ENCODE measurements around the gene MYO16. TPM values are rescaled to one million over a fixed set of nuclear protein-coding genes. Genes with fewer than 3 reads are reported as not detected.

The MYO16 gene
- total RNA-seq, 1 experiment from 2014 or later: not detected

DNA sequence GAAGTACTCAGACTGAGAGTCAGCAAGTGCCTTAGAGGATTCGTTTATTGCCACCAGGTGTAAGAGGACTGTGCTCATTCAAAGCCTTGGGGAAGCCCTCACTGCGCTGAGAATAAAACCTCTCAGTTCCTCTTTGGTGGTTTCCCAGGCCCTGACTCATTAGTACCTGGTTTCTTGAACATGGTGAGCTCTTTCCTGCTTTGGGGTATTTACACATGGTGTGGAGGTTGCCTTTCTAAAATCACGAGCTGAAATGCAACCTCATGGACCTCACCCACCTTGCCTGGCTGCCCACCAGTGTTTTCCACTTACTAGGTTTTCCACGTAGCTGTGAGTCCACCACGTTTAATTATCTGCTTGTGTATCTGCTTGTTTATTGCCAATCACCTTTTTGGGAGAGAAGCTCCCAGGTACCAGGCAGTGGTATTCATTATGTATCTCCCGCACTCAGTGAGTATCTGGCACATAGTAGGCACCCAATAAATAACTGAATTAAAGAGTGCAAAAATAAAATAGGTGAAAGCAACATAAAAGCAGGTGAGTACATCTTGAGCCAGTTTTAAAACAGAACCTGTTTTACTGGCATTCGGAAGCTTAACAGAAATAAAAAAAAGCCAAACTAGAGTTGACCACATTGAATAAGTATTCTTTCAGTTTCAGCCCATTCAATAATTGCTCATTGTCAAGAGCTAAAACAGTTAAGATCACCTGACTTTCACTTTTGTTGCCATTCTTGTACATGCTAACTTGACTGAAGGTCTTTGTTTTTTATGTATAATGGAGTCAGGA, 533.0 kb downstream of the MYO16 start:
- Histone ChIP-seq H3K9me3 (replicated peaks) (no peaks in the 10 kb centered on the region), H3K36me3 (no peaks in the 10 kb centered on the region), H3K4me1 (no peaks in the 10 kb centered on the region), H3K4me3 (no peak overlapping the region), H3K27me3 (no peaks in the 10 kb centered on the region), H3K27ac (no peak overlapping the region)
- no peak for DNase-seq

DNA sequence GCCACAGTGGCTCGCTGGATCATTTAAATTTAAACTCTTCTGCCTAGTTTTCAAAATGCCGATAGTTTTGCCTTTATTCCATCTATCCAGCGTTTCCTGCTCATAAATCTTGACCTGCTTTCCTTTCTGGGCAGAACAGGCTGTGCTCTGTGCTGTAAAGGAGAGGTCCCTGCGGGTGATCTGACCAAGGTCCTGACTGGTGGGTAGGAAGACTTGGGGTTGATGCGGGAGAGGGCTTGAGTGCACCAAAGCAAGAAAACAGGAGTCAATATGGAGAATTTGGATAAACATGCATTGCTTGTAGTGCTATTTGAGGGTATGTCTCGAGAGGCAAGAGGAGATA, 533.6 kb downstream of the MYO16 start:
- H3K4me3 ChIP-seq: no peak overlapping the region
- H3K27me3 ChIP-seq: no peaks in the 10 kb centered on the region
- no peaks in the 10 kb centered on the region for H3K36me3 ChIP-seq
- no peak for DNase-seq
- no peak overlapping the region for H3K27ac ChIP-seq
- no peaks in the 10 kb centered on the region for H3K9me3 ChIP-seq (replicated peaks)
- no peaks in the 10 kb centered on the region for H3K4me1 ChIP-seq

- Histone ChIP-seq H3K27me3 (no peaks in the 10 kb centered on the region), H3K9me3 (replicated peaks) (no peaks in the 10 kb centered on the region), H3K4me1 (no peaks in the 10 kb centered on the region), H3K27ac (no peak overlapping the region), H3K4me3 (no peak overlapping the region), H3K36me3 (no peaks in the 10 kb centered on the region)
- DNase-seq: no peak
Observed at GRCh38 chr13:109165417-109165904, 536.0 kb downstream of the MYO16 start.

- no peaks in the 10 kb centered on the region for H3K36me3 ChIP-seq
- no peaks in the 10 kb centered on the region for H3K27me3 ChIP-seq
- H3K9me3 ChIP-seq (replicated peaks): no peaks in the 10 kb centered on the region
- H3K27ac ChIP-seq: no peak overlapping the region
- DNase-seq: no peak
- no peaks in the 10 kb centered on the region for H3K4me1 ChIP-seq
- H3K4me3 ChIP-seq: no peak overlapping the region
Observed at GRCh38 chr13:109166804-109167203, 537.4 kb downstream of the MYO16 start.

GRCh38 chr13:109172136-109172535, 542.7 kb downstream of the MYO16 start:
- Histone ChIP-seq H3K27me3 (no peaks in the 10 kb centered on the region), H3K27ac (no peak overlapping the region)
- DNase-seq: no peak

GRCh38 chr13:109175666-109176065, 546.3 kb downstream of the MYO16 start:
- no peak for DNase-seq
- Histone ChIP-seq H3K4me1 (no peaks in the 10 kb centered on the region), H3K9me3 (replicated peaks) (no peaks in the 10 kb centered on the region), H3K36me3 (no peaks in the 10 kb centered on the region), H3K27ac (no peak overlapping the region), H3K4me3 (no peak overlapping the region), H3K27me3 (no peaks in the 10 kb centered on the region)

More at GRCh38 chr13:109172136-109172535, 542.7 kb downstream of the MYO16 start:
- H3K4me3 ChIP-seq: no peak overlapping the region
- H3K36me3 ChIP-seq: no peaks in the 10 kb centered on the region
- H3K4me1 ChIP-seq: no peaks in the 10 kb centered on the region
- no peaks in the 10 kb centered on the region for H3K9me3 ChIP-seq (replicated peaks)

DNA sequence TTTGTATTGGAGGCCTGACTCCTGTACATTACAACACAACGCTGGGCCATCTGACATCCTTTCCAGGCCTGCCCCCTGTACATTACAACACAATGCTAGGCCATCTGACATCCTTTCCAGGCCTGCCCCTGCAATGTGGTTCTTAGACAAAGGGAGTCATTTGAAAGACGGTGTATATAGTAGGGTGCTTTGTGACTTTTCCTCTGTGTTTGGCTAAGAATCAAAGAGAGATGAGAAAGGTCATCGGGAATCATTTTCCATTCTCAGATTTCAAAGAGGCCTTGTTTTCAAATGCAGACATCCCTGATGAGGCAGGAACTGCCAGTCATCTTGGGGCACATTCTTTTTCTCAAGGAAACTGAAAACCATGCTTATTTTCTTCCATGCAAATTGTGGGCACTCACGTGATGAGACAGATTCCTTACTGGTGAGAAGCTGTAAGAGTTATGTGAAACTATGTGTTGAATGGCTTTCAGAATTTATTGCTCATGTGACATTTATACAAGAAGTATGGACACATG, 551.6 kb downstream of the MYO16 start:
- Histone ChIP-seq H3K27me3 (no peaks in the 10 kb centered on the region), H3K27ac (no peak overlapping the region)
- DNase-seq: no peak

DNA sequence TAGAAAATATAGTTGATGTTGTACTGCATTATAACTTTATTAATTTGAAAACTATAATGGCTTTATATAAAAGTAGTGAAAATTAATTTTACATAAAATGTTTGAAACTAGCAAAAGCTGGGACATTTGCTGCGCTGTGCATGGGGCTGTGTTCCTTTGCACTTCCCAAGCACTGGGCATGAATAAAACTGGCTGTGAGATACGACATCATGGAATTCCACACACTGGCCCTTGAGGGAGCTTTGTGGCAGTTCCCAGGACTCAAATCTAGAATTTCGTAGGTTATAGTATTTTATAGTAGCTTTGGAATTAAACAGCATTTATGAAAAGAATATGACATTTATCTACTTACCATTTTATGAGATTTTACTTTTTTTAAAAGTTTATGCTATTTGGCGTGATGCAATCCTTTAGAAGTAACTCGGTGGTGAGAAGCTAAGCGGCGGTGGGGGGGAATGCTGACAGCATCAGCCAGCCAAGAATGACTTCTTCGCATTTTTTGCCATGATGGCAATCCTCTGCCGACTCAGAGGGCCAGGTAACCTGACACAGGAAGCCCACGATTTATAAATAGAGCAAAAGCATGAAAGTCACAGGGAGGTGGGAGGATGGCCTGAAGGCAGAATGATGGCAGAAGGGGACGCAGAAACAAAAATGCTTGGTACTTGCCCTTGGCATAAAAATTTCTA, 553.5 kb downstream of the MYO16 start:
- Histone ChIP-seq H3K27me3 (no peaks in the 10 kb centered on the region), H3K4me1 (no peaks in the 10 kb centered on the region), H3K9me3 (replicated peaks) (no peaks in the 10 kb centered on the region), H3K36me3 (no peaks in the 10 kb centered on the region), H3K4me3 (no peak overlapping the region), H3K27ac (no peak overlapping the region)
- DNase-seq: no peak

More for the DNA sequence above, 551.6 kb downstream of the MYO16 start:
- Histone ChIP-seq H3K36me3 (no peaks in the 10 kb centered on the region), H3K4me1 (no peaks in the 10 kb centered on the region), H3K9me3 (replicated peaks) (no peaks in the 10 kb centered on the region), H3K4me3 (no peak overlapping the region)

DNA sequence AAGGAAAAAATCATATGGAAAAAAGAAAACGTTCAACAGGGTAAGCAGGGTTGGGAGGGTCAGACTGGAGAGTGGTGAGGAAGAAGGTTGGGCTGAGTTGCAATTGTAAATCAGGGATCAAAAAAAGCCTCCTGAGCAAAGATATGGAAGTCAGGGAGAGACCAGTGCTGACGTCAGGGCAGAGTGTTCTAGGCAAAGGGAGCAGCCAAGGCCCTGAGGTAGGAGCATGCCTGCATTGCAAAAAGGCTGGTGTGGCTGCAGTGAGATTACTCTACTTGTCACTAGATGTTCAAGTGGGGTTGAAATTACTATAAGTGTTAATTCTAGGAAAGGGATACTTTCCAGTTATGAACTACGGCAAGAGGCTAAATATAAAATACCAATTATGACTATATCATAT, 562.0 kb downstream of the MYO16 start:
- no peaks in the 10 kb centered on the region for H3K27me3 ChIP-seq
- no peaks in the 10 kb centered on the region for H3K4me1 ChIP-seq
- no peak overlapping the region for H3K4me3 ChIP-seq
- no peak for DNase-seq
- H3K27ac ChIP-seq: no peak overlapping the region
- H3K9me3 ChIP-seq (replicated peaks): no peaks in the 10 kb centered on the region
- no peaks in the 10 kb centered on the region for H3K36me3 ChIP-seq

GRCh38 chr13:109192306-109192705, 562.9 kb downstream of the MYO16 start:
- no peaks in the 10 kb centered on the region for H3K36me3 ChIP-seq
- no peaks in the 10 kb centered on the region for H3K9me3 ChIP-seq (replicated peaks)
- no peaks in the 10 kb centered on the region for H3K4me1 ChIP-seq
- H3K4me3 ChIP-seq: no peak overlapping the region
- no peak overlapping the region for H3K27ac ChIP-seq
- no peaks in the 10 kb centered on the region for H3K27me3 ChIP-seq
- DNase-seq: no peak

GRCh38 chr13:109196948-109197347, 567.5 kb downstream of the MYO16 start:
- no peaks in the 10 kb centered on the region for H3K36me3 ChIP-seq

DNA sequence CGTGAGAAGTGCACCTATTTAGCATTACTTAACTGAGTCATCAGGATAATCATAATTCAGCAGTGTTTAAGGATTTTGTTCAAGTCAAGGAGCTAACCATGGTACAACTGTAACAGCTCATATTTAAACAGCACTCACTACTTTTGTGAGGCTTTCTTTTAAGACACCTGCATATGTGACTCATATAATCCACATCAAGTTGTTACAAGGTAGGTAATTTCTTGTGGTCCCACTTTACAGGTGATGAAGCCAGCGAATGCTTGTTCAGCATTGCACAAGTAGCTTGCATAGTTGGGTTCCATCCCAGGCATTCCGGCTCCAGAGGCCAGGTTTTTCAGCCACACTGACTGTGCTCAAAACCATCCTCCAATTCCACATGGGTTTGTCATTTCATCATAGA, 569.2 kb downstream of the MYO16 start:
- no peak overlapping the region for H3K27ac ChIP-seq
- DNase-seq: no peak

More at GRCh38 chr13:109196948-109197347, 567.5 kb downstream of the MYO16 start:
- Histone ChIP-seq H3K27ac (no peak overlapping the region), H3K4me1 (no peaks in the 10 kb centered on the region), H3K9me3 (replicated peaks) (no peaks in the 10 kb centered on the region), H3K27me3 (no peaks in the 10 kb centered on the region), H3K4me3 (no peak overlapping the region)
- DNase-seq: peak; percentile 16 to 17

DNA sequence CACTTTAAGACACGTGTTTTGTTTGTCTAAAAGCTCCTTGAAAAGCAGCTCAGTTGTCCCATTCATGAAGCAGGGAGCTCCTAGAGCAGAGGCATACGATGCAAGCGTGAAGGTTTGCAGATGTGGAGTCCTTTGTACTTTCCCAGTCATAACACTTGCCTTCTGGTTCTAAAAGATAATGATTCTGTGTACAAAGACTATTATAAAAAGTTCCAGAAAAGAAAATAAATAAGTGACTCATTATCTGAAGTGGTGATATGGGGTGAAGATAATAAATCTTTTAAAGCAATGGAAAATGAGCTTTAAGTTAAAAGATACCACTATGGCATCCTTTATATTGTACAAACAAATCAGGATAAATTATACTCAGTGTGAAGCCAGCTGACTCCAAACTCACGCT, 569.9 kb downstream of the MYO16 start:
- Histone ChIP-seq H3K27me3 (no peaks in the 10 kb centered on the region), H3K36me3 (no peaks in the 10 kb centered on the region), H3K9me3 (replicated peaks) (no peaks in the 10 kb centered on the region), H3K4me1 (no peaks in the 10 kb centered on the region), H3K27ac (no peak overlapping the region), H3K4me3 (no peak overlapping the region)
- no peak for DNase-seq

More for the DNA sequence above, 569.2 kb downstream of the MYO16 start:
- Histone ChIP-seq H3K9me3 (replicated peaks) (no peaks in the 10 kb centered on the region), H3K4me3 (no peak overlapping the region), H3K36me3 (no peaks in the 10 kb centered on the region), H3K27me3 (no peaks in the 10 kb centered on the region), H3K4me1 (no peaks in the 10 kb centered on the region)

GRCh38 chr13:109200556-109200955, 571.1 kb downstream of the MYO16 start:
- Histone ChIP-seq H3K4me3 (no peak overlapping the region), H3K4me1 (no peaks in the 10 kb centered on the region)
- DNase-seq: no peak

DNA sequence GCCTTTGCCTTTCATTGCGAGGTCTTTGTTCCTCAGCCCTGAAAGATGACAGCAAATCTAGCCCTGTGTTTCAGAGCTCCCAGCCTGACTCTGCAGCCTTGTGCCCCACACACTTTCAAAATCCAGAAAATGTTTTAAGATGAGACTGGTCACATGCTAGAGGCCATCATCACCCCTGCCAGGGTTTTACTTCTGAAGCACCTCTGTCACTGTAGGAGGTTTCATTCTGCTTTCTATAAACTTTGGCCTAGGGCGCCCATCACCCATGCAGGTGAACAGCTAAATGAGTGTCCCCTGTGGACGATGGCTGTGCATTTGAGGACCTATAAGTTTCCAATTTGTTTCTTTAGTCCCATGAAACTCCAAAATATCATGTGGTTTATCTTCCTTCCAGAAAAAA, 574.2 kb downstream of the MYO16 start:
- no peak overlapping the region for H3K27ac ChIP-seq
- H3K9me3 ChIP-seq (replicated peaks): no peaks in the 10 kb centered on the region
- DNase-seq: no peak
- no peaks in the 10 kb centered on the region for H3K36me3 ChIP-seq
- no peaks in the 10 kb centered on the region for H3K27me3 ChIP-seq
- H3K4me1 ChIP-seq: no peaks in the 10 kb centered on the region
- no peak overlapping the region for H3K4me3 ChIP-seq

More at GRCh38 chr13:109200556-109200955, 571.1 kb downstream of the MYO16 start:
- Histone ChIP-seq H3K9me3 (replicated peaks) (no peaks in the 10 kb centered on the region), H3K27ac (no peak overlapping the region), H3K27me3 (no peaks in the 10 kb centered on the region), H3K36me3 (no peaks in the 10 kb centered on the region)
